NCI-H1436 treated with DMSO at 0.1 percent for 48 hours (cell line): ENCODE data around the gene CCRL2.
"Not testable (repeated sequence)": the region's sequence is repeated elsewhere in the genome, so short reads cannot be mapped to it uniquely, and the experiment has no call there.

Experiments used
- DNase-seq: peaks from one replicate; lab custom pipeline; 2025; lab: John Stamatoyannopoulos, UW

Gene CCRL2

GRCh38 chr3:46405301-46406019 lies 1.6 kb upstream of the CCRL2 start:
- no peak for DNase-seq

- no peak for DNase-seq
Measured at GRCh38 chr3:46406443-46406787, 644 bp upstream of the CCRL2 start.

- no peak for DNase-seq
Measured at GRCh38 chr3:46407970-46408369, 911 bp downstream of the CCRL2 start.

GRCh38 chr3:46408853-46409252 lies 1.8 kb downstream of the CCRL2 start:
- DNase-seq, result no peak

GRCh38 chr3:46409739-46410489 lies 2.9 kb downstream of the CCRL2 start:
- DNase-seq, result no peak

- no peak for DNase-seq
Measured at GRCh38 chr3:46410669-46411068, 3.6 kb downstream of the CCRL2 start.

GRCh38 chr3:46411271-46411670 lies 4.2 kb downstream of the CCRL2 start:
- no peak for DNase-seq

GRCh38 chr3:46412786-46413298 lies 5.8 kb downstream of the CCRL2 start:
- DNase-seq, result no peak

- no peak for DNase-seq
Measured at GRCh38 chr3:46413951-46414350, 6.9 kb downstream of the CCRL2 start.

GRCh38 chr3:46414739-46415138 lies 7.7 kb downstream of the CCRL2 start:
- DNase-seq, result no peak

- DNase-seq, result no peak
Measured at GRCh38 chr3:46416125-46416810, 9.2 kb downstream of the CCRL2 start.

GRCh38 chr3:46416811-46417510 lies 9.9 kb downstream of the CCRL2 start:
- DNase-seq, result no peak

GRCh38 chr3:46417841-46418611 lies 11.0 kb downstream of the CCRL2 start:
- DNase-seq, result no peak

GRCh38 chr3:46419816-46420215 lies 12.8 kb downstream of the CCRL2 start:
- no peak for DNase-seq

- DNase-seq, result no peak
Measured at GRCh38 chr3:46420931-46421330, 13.9 kb downstream of the CCRL2 start.

- DNase-seq, result no peak
Measured at GRCh38 chr3:46422617-46423016, 15.6 kb downstream of the CCRL2 start.

GRCh38 chr3:46423588-46423987 lies 16.5 kb downstream of the CCRL2 start:
- DNase-seq, result no peak

- not testable (repeated sequence) for DNase-seq
Measured at GRCh38 chr3:46426476-46426875, 19.4 kb downstream of the CCRL2 start.

GRCh38 chr3:46427404-46427803 lies 20.3 kb downstream of the CCRL2 start:
- not testable (repeated sequence) for DNase-seq

GRCh38 chr3:46427916-46428833 lies 21.1 kb downstream of the CCRL2 start:
- no peak for DNase-seq
